Brain microvascular endothelial cell (primary cell): ENCODE measurements around the gene ETFA.

Experiments used
- DNase-seq: peaks from one replicate; pipeline ENCODE4 v3.0.0-alpha.2; 2020
- H3K27ac ChIP-seq: fragments of 250-450 bp; sonication (Bioruptor Pico); 2 replicates; pipeline ENCODE4 v1.5.1; 2020; ENCODE audit warnings: mild to moderate bottlenecking, moderate library complexity
- H3K27me3 ChIP-seq: fragments of 250-450 bp; sonication (Bioruptor Pico); replicated peaks from 2 replicates; pipeline ENCODE4 v1.5.1; 2020; ENCODE audit warnings: mild to moderate bottlenecking
- H3K36me3 ChIP-seq: fragments of 250-450 bp; sonication (Bioruptor Pico); replicated peaks from 2 replicates; pipeline ENCODE4 v1.5.1; 2020; ENCODE audit warnings: mild to moderate bottlenecking
- H3K4me3 ChIP-seq: 2 replicates; pipeline ENCODE4 v1.5.1; 2011; ENCODE audit warnings: low read depth, mild to moderate bottlenecking, control low read depth, low read length, moderate library complexity
- CTCF ChIP-seq: IDR thresholded peaks from 2 replicates; pipeline ENCODE4 v1.5.1; 2011; ENCODE audit warnings: low read depth, mild to moderate bottlenecking, moderate library complexity, low read length, control low read depth, inconsistent platforms; ENCODE audit errors: missing control alignments
- in situ Hi-C: cut with HindIII; loops from 2 replicates; pipeline ENCODE4 v1.10.0; 2017; ENCODE audit warnings: low sequenced_read_pairs, low pct_ligation_motif_present

Gene ETFA

DNA sequence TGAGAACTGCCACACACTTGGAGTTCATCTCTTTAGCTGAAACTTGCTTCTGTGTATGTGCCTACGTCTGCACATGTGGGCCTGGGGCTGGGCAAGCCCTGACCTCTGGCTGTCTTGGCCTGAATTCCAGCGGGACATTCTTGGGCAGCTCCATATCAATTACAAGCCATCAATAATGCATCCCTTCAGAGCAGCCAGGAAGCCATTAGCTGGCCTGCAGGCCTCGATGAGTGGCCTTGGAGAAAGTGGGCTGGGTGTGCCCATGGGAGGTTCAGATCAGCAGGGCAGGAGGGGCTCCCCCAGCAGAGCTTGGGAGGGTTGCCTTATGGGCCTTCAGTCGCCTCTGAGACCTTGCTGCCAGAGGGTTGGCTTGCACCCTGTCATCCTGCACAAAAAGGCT lies 124.1 kb downstream of the ETFA start:
- no peak for TF ChIP-seq CTCF
- in situ Hi-C loops, result no loop called here
- H3K27ac ChIP-seq, result no peak overlapping the region
- H3K36me3 ChIP-seq, result no peaks in the 10 kb centered on the region
- H3K4me3 ChIP-seq, result no peak overlapping the region
- DNase-seq, result no peak
- no peaks in the 10 kb centered on the region for H3K27me3 ChIP-seq

GRCh38 chr15:76185716-76186115 lies 125.6 kb downstream of the ETFA start:
- peak; percentile 87 for TF ChIP-seq CTCF
- in situ Hi-C loops, result no loop called here
- Histone ChIP-seq H3K27me3 (no peaks in the 10 kb centered on the region), H3K27ac (no peak overlapping the region), H3K36me3 (no peaks in the 10 kb centered on the region), H3K4me3 (no peak overlapping the region)
- DNase-seq, result peak; percentile 68

- TF ChIP-seq CTCF, result no peak
- Histone ChIP-seq H3K27me3 (no peaks in the 10 kb centered on the region), H3K36me3 (no peaks in the 10 kb centered on the region), H3K27ac (no peak overlapping the region), H3K4me3 (no peak overlapping the region)
- in situ Hi-C loops, result no loop called here
- no peak for DNase-seq
Observed at GRCh38 chr15:76184650-76185035, 126.6 kb downstream of the ETFA start.

DNA sequence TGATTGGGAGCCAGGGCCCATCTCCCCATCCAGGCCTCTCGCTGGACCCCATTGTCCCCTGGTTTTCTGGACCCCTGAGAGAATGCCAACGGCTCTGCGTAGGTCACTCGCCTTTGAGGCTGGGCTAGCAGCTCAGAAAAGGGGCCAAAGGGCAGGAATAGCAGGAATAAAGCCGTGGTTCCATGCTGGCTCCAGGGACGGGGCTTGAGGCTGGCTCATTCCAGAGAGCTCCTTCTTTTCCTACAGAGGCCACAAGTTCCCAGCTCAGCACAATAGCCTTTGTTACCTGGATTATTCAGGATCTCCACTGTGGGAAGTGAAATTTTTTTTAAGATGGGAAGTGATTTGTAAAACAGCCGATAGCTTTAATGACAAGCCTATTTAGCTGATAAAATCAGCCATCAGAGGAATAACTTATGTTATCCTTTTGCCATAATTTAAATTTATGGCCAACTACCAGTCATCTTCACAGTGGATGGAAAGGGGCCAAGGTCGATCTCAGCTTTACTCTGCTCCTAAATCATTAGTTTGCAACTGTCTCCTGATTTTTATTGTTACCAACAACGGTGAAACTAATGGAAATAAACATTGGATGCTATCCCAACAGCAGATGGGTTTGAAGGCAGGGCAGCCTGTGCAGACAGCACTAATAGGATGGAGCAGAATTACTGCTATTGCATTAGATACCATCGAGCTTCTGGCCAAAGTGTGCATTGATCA lies 127.2 kb downstream of the ETFA start:
- in situ Hi-C loops, result no loop called here
- Histone ChIP-seq H3K36me3 (no peaks in the 10 kb centered on the region), H3K27me3 (no peaks in the 10 kb centered on the region), H3K4me3 (no peak overlapping the region), H3K27ac (no peak overlapping the region)
- no peak for DNase-seq
- TF ChIP-seq CTCF, result no peak

- H3K27ac ChIP-seq, result no peak overlapping the region
- in situ Hi-C loops, result no loop called here
- no peaks in the 10 kb centered on the region for H3K27me3 ChIP-seq
- no peak for DNase-seq
- no peak overlapping the region for H3K4me3 ChIP-seq
- TF ChIP-seq CTCF, result no peak
- no peaks in the 10 kb centered on the region for H3K36me3 ChIP-seq
Observed at GRCh38 chr15:76181705-76182107, 129.6 kb downstream of the ETFA start.

DNA sequence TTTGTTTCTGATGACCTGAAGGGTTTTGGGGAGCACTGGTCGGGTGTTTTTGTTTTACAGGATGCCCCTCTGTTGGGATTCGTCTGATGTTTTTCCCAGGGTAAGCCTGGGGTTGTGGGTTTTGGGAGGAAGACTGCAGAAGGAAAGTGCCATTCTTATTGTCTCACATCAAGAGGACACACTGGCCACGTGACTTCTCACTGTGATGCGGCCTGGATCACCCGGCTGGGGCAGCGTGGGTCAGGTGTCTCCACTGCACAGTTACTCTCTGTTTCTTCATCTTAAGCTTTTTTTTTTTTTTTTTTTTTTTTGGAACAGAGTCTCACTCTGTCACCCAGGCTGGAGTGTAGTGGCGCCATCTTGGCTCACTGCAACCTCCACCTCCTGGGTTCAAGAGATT lies 130.9 kb downstream of the ETFA start:
- Histone ChIP-seq H3K27me3 (no peaks in the 10 kb centered on the region), H3K27ac (no peak overlapping the region), H3K4me3 (no peak overlapping the region), H3K36me3 (no peaks in the 10 kb centered on the region)
- no peak for TF ChIP-seq CTCF
- in situ Hi-C loops, result no loop called here
- DNase-seq, result no peak
